ENCODE results near the gene BANP.

Gene BANP

DNA sequence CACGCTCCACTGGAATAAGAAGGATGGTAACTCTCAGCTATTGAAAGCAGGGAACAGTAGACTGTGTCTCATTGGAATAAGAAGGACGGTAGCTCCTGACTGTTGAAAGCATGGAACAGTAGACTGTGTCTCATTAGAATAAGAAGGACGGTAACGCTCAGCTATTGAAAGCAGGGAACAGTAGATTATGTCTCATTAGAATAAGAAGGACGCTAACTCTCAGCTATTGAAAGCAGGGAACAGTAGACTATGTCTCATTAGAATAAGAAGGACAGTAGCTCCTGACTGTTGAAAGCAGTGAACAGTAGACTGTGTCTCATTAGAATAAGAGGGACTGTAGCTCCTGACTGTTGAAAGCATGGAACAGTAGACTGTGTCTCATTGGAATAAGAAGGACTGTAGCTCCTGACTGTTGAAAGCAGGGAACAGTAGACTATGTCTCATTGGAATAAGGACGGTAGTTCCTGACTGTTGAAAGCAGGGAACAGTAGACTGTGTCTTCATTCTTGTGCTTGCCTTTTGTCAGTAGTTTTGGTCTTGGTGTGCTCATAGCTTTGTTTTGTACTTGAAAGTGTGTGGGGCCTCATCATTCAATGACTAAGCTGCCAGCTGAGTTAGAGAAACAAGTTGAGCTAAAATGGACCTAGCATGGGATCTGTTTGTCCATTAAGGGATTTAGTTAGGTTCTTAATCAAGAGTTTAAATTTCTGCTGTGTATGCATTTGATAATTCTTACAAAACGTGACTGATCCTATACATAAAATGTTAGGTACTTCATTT lies 58.5 kb downstream of the BANP start:
- no peak overlapping the region for H3K27ac ChIP-seq
- no peak overlapping the region for H3K4me3 ChIP-seq (IDR thresholded peaks at IDR 0.05; ENCODE audit: insufficient read depth, low read depth, low read length)
- H3K9ac ChIP-seq, result no peak overlapping the region
- no peak overlapping the region for H2AFZ ChIP-seq (ENCODE audit: low read depth)
- no peaks in the 10 kb centered on the region for H3K79me2 ChIP-seq (ENCODE audit: insufficient read depth, low read depth)
- H3K4me2 ChIP-seq, result no peak overlapping the region
- no peaks in the 10 kb centered on the region for H3K4me1 ChIP-seq (ENCODE audit: low read depth, poor library complexity, severe bottlenecking)
- H3K27me3 ChIP-seq (ENCODE audit: insufficient read depth, low read depth), result no peaks in the 10 kb centered on the region
- H3K36me3 ChIP-seq (ENCODE audit: insufficient read depth), result no peaks in the 10 kb centered on the region; the same call in 1 of the 2 replicates
- H4K20me1 ChIP-seq (ENCODE audit: insufficient read depth), result no peaks in the 10 kb centered on the region
- TF ChIP-seq, protein P1, sequence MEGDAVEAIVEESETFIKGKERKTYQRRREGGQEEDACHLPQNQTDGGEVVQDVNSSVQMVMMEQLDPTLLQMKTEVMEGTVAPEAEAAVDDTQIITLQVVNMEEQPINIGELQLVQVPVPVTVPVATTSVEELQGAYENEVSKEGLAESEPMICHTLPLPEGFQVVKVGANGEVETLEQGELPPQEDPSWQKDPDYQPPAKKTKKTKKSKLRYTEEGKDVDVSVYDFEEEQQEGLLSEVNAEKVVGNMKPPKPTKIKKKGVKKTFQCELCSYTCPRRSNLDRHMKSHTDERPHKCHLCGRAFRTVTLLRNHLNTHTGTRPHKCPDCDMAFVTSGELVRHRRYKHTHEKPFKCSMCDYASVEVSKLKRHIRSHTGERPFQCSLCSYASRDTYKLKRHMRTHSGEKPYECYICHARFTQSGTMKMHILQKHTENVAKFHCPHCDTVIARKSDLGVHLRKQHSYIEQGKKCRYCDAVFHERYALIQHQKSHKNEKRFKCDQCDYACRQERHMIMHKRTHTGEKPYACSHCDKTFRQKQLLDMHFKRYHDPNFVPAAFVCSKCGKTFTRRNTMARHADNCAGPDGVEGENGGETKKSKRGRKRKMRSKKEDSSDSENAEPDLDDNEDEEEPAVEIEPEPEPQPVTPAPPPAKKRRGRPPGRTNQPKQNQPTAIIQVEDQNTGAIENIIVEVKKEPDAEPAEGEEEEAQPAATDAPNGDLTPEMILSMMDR (conservative IDR thresholded peaks at IDR 0.05; ENCODE audit: low read depth, low read length), result no peak

DNA sequence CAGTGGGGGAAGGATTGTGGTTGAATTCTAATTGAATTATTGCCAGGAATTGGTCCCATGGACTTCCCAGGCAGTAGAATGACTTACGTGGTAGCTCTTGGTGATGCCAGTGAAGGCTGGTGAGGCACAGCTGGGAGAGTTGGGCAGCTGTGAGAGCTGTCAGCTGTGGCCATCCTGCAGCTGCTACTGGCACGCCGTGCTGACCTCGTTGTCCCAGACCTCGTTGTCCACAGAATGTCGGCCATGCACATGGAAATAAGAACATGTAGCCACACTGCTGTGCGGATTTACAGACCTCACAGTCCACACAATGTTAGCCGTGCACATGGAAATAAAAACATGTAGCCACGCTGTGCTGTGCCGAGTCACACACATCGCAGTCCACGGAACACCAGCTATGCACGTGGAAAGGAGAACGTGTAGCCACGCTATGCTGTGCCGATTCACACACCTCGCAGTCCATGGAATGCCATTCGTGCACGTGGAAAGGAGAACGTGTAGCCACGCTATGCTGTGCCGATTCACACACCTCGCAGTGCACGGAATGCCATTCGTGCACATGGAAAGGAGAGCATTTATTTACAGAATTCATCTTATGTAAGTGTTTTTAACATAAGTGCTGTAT lies 59.2 kb downstream of the BANP start:
- no peaks in the 10 kb centered on the region; the same call in 1 of the 2 replicates for H3K36me3 ChIP-seq (ENCODE audit: insufficient read depth)
- no peak overlapping the region for H2AFZ ChIP-seq (ENCODE audit: low read depth)
- H3K4me1 ChIP-seq (ENCODE audit: low read depth, poor library complexity, severe bottlenecking), result no peaks in the 10 kb centered on the region
- no peak overlapping the region for H3K27ac ChIP-seq
- no peaks in the 10 kb centered on the region for H4K20me1 ChIP-seq (ENCODE audit: insufficient read depth)
- H3K27me3 ChIP-seq (ENCODE audit: insufficient read depth, low read depth), result no peaks in the 10 kb centered on the region
- no peaks in the 10 kb centered on the region for H3K79me2 ChIP-seq (ENCODE audit: insufficient read depth, low read depth)
- no peak overlapping the region for H3K4me3 ChIP-seq (IDR thresholded peaks at IDR 0.05; ENCODE audit: insufficient read depth, low read depth, low read length)
- H3K9ac ChIP-seq, result no peak overlapping the region
- TF ChIP-seq, protein P1 (conservative IDR thresholded peaks at IDR 0.05; ENCODE audit: low read depth, low read length), result no peak
- no peak overlapping the region for H3K4me2 ChIP-seq

DNA sequence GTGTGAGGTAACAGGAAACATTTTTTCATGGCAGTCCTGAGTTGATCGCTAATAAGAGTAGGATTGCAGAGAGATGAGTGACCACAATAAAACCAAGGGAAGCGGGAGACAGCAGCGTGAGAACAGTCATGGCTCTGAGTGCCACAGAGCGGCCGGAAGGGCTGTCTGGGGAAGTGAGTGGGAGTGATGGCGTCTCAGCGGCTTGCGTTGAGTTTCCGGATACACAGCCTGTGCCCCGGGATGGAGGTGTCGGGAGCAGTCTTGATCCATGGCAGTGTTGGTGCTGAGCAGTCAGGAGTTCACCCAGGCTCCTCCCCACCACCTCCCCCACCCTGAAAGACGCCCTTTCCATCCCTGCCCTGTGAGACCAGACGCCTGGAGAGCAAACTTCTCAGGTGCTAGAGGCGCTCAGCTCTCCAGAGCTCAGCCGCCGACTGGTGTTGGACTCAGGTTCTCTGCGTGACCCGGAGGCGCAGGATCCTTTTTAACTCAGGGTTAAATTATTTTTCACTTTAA lies 59.8 kb downstream of the BANP start:
- Histone ChIP-seq H3K27me3 (ENCODE audit: insufficient read depth, low read depth) (no peaks in the 10 kb centered on the region), H3K79me2 (ENCODE audit: insufficient read depth, low read depth) (no peaks in the 10 kb centered on the region), H3K9ac (no peak overlapping the region), H3K4me1 (ENCODE audit: low read depth, poor library complexity, severe bottlenecking) (no peaks in the 10 kb centered on the region), H3K4me2 (no peak overlapping the region), H3K27ac (no peak overlapping the region), H4K20me1 (ENCODE audit: insufficient read depth) (no peaks in the 10 kb centered on the region), H2AFZ (ENCODE audit: low read depth) (no peak overlapping the region), H3K4me3 (IDR thresholded peaks at IDR 0.05; ENCODE audit: insufficient read depth, low read depth, low read length) (no peak overlapping the region), H3K36me3 (ENCODE audit: insufficient read depth) (no peaks in the 10 kb centered on the region; the same call in 1 of the 2 replicates)
- TF ChIP-seq, protein P1 (conservative IDR thresholded peaks at IDR 0.05; ENCODE audit: low read depth, low read length), result no peak

DNA sequence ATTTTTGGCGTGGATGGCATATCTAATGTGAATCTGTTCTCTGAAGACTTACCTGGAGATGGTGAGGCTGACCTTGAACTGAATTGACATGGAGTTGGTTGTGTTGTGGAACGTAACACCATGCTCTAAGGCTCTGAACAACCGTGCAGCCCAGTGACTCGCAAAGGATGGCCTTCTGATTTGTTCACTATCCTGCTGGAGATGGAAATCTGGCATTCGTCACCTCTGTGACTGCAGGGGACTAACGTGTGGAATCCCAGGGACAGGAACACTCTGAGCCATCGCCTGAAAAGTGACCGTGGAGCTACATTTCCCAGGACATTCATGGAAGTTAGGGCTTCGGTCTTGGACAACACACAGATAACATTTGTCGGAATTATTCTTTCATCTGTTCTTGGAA lies 61.1 kb downstream of the BANP start:
- no peak overlapping the region for H3K9ac ChIP-seq
- H3K27me3 ChIP-seq (ENCODE audit: insufficient read depth, low read depth), result no peaks in the 10 kb centered on the region
- no peaks in the 10 kb centered on the region for H3K79me2 ChIP-seq (ENCODE audit: insufficient read depth, low read depth)
- no peak overlapping the region for H3K27ac ChIP-seq
- TF ChIP-seq, protein P1 (conservative IDR thresholded peaks at IDR 0.05; ENCODE audit: low read depth, low read length), result no peak
- H3K4me2 ChIP-seq, result no peak overlapping the region
- no peaks in the 10 kb centered on the region for H4K20me1 ChIP-seq (ENCODE audit: insufficient read depth)
- no peaks in the 10 kb centered on the region for H3K4me1 ChIP-seq (ENCODE audit: low read depth, poor library complexity, severe bottlenecking)
- no peak overlapping the region for H2AFZ ChIP-seq (ENCODE audit: low read depth)
- H3K36me3 ChIP-seq (ENCODE audit: insufficient read depth), result no peaks in the 10 kb centered on the region; the same call in 1 of the 2 replicates
- no peak overlapping the region for H3K4me3 ChIP-seq (IDR thresholded peaks at IDR 0.05; ENCODE audit: insufficient read depth, low read depth, low read length)

All from KMS-11 (cell line).